NCI-H526 (cell line): Measurements from ENCODE around the gene ME3.

Experiments
- DNase-seq, 2 experiments: peaks; one replicate each; lab custom pipeline; 2025; lab: John Stamatoyannopoulos, UW

ME3 gene

GRCh38 chr11:86487671-86488070 lies 184.7 kb downstream of the ME3 start:
- DNase-seq, result no peak

GRCh38 chr11:86486261-86487030 lies 186.0 kb downstream of the ME3 start:
- peak in 1 of 2 experiments; percentile 36 for DNase-seq

GRCh38 chr11:86484795-86485166 lies 187.6 kb downstream of the ME3 start:
- no peak for DNase-seq

- DNase-seq, result peak; percentile 91 to 95
Measured at GRCh38 chr11:86483940-86484794, 188.2 kb downstream of the ME3 start.

GRCh38 chr11:86483610-86483939 lies 188.8 kb downstream of the ME3 start:
- no peak for DNase-seq

- DNase-seq, result no peak
Measured at GRCh38 chr11:86482692-86483091, 189.7 kb downstream of the ME3 start.

- DNase-seq, result no peak
Measured at GRCh38 chr11:86481399-86481798, 191.0 kb downstream of the ME3 start.

GRCh38 chr11:86478348-86478747 lies 194.1 kb downstream of the ME3 start:
- DNase-seq, result peak in 1 of 2 experiments; percentile 38

GRCh38 chr11:86477495-86478155 lies 194.8 kb downstream of the ME3 start:
- no peak for DNase-seq

GRCh38 chr11:86476109-86476861 lies 196.1 kb downstream of the ME3 start:
- DNase-seq, result no peak

GRCh38 chr11:86475027-86475426 lies 197.4 kb downstream of the ME3 start:
- DNase-seq, result no peak

- no peak for DNase-seq
Measured at GRCh38 chr11:86473991-86474833, 198.2 kb downstream of the ME3 start.

- no peak for DNase-seq
Measured at GRCh38 chr11:86469491-86470388, 202.7 kb downstream of the ME3 start.

GRCh38 chr11:86468169-86468568 lies 204.2 kb downstream of the ME3 start:
- no peak for DNase-seq

- DNase-seq, result peak; percentile 90 to 94
Measured at GRCh38 chr11:86464509-86465221, 207.8 kb downstream of the ME3 start.

- DNase-seq, result no peak
Measured at GRCh38 chr11:86463955-86464354, 208.5 kb downstream of the ME3 start.

- DNase-seq, result peak in 1 of 2 experiments; percentile 42
Measured at GRCh38 chr11:86463120-86463519, 209.3 kb downstream of the ME3 start.

- no peak for DNase-seq
Measured at GRCh38 chr11:86461892-86462291, 210.5 kb downstream of the ME3 start.
